K562 (cell line): ENCODE measurements around the gene MSGN1. TPM values are rescaled to one million over a fixed set of nuclear protein-coding genes. Genes with fewer than 3 reads are reported as not detected.

Experiments used
- BCLAF1 ChIP-seq, 2 experiments: fragments of 450-650 bp in 1 of 2; IDR thresholded peaks; 2 replicates each; pipeline ENCODE4 v1.6.1; 2011 to 2017; ENCODE audit warnings: low read depth in 2 of 2, antibody characterized with exemption in 1 of 2, borderline replicate concordance in 1 of 2, low read length in 1 of 2, mild to moderate bottlenecking in 1 of 2, mixed read lengths in 1 of 2; ENCODE audit not compliant: control insufficient read depth in 1 of 2
- RBM22 ChIP-seq: fragments of 200-400 bp; formaldehyde crosslinking; IDR thresholded peaks from 2 replicates; pipeline ENCODE4 v1.6.1; 2018; ENCODE audit warnings: low read length, low read depth; ENCODE audit not compliant: poor library complexity, severe bottlenecking
- SIRT6 ChIP-seq: IDR thresholded peaks from one replicate; pipeline ENCODE4 v1.6.1; 2012; ENCODE audit warnings: low read depth, mild to moderate bottlenecking, control low read depth, inconsistent platforms, low read length, moderate library complexity
- SLC30A9 ChIP-seq: fragments of 250-450 bp; sonication (Bioruptor Pico); IDR thresholded peaks from 2 replicates; pipeline ENCODE4 v1.8.0; 2022; ENCODE audit warnings: mild to moderate bottlenecking, moderate library complexity
- SMAD4 ChIP-seq: fragments of 250-450 bp; sonication (Bioruptor Pico); conservative IDR thresholded peaks from 2 replicates; pipeline ENCODE4 v1.8.0; 2021; ENCODE audit warnings: inconsistent platforms, mild to moderate bottlenecking, moderate library complexity
- ZBTB34 ChIP-seq: fragments of 250-450 bp; sonication (Bioruptor Pico); IDR thresholded peaks from 2 replicates; pipeline ENCODE4 v1.8.0; 2021; ENCODE audit warnings: mild to moderate bottlenecking, moderate library complexity
- polyA plus RNA-seq, 8 experiments: library from polyadenylated mRNA; depleted of rRNA in 4 of 8; stranded (reverse) in 5 of 8; unstranded in 3 of 8; fragments of >200 nt; fragmentation: Nextera tagmentation in 2 of 8; fragmentation: Illumina TruSeq in 1 of 8; extraction: Ambion mirVana in 2 of 8; extraction: Trizol in 1 of 8; gene quantifications; 2 replicates each; pipeline versions ENCODE4 v1.2.1 to v1.2.3, GENCODE V29; 2011 to 2014; ENCODE audit warnings: inconsistent platforms in 1 of 8, missing spikeins in 1 of 8
- total RNA-seq, 7 experiments: library from RNA; depleted of rRNA in 6 of 7; stranded (reverse); fragments of >200 nt in 6 of 7; fragmentation: Illumina TruSeq in 2 of 7; extraction: Trizol in 2 of 7; gene quantifications; 2 replicates each; pipeline versions ENCODE4 v1.2.1 to v1.2.3, GENCODE V29; 2011 to 2021; ENCODE audit warnings: low replicate concordance in 1 of 7
- TF ChIP-seq, protein P1 (sequence below): fragments of 250-450 bp; sonication (Bioruptor Pico); IDR thresholded peaks from 2 replicates; pipeline ENCODE4 v1.5.0; 2021; ENCODE audit warnings: mild to moderate bottlenecking, moderate library complexity
- TF ChIP-seq, protein P2 (sequence below): fragments of 250-450 bp; sonication (Bioruptor Pico); IDR thresholded peaks from 2 replicates; pipeline ENCODE4 v1.5.0; 2020; ENCODE audit warnings: mild to moderate bottlenecking, borderline replicate concordance

Gene MSGN1
- total and polyA plus RNA-seq, 9 of the 15 experiments (the other 6 are each of a cell fraction or from before 2014, with no cell fraction given): not detected

DNA sequence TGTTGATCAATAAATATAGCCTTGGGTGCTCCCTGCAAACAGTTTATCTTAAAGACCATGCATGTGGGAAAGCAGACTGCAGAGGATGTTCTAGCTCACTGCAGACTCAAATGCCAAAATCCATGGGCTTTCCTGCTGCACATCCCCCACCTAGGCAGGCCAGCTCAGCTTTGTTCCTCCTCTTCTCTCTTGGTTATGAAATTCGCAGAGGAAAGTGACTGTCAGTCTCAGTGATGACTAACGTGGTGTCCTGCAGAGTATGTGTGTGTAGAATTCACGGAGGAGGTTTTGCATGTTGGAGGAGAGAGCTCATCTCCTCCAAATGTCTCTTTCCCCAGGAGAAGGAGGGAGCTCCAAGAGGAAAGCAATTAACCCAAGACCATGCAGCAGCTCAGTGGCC lies 40.8 kb downstream of the MSGN1 start (continued):
- TF ChIP-seq ZBTB34 (CRISPR knock-in tag) (no peak), RBM22 (no peak), BCLAF1 (IDR thresholded peaks at IDR 0.05; ENCODE audit: borderline replicate concordance in 1 of 2, control insufficient read depth in 1 of 2, low read depth in 2 of 2, low read length in 1 of 2) (no peak), SIRT6 (no peak), SMAD4 (CRISPR knock-in tag) (no peak), SLC30A9 (CRISPR knock-in tag) (no peak)
- TF ChIP-seq, protein P1, sequence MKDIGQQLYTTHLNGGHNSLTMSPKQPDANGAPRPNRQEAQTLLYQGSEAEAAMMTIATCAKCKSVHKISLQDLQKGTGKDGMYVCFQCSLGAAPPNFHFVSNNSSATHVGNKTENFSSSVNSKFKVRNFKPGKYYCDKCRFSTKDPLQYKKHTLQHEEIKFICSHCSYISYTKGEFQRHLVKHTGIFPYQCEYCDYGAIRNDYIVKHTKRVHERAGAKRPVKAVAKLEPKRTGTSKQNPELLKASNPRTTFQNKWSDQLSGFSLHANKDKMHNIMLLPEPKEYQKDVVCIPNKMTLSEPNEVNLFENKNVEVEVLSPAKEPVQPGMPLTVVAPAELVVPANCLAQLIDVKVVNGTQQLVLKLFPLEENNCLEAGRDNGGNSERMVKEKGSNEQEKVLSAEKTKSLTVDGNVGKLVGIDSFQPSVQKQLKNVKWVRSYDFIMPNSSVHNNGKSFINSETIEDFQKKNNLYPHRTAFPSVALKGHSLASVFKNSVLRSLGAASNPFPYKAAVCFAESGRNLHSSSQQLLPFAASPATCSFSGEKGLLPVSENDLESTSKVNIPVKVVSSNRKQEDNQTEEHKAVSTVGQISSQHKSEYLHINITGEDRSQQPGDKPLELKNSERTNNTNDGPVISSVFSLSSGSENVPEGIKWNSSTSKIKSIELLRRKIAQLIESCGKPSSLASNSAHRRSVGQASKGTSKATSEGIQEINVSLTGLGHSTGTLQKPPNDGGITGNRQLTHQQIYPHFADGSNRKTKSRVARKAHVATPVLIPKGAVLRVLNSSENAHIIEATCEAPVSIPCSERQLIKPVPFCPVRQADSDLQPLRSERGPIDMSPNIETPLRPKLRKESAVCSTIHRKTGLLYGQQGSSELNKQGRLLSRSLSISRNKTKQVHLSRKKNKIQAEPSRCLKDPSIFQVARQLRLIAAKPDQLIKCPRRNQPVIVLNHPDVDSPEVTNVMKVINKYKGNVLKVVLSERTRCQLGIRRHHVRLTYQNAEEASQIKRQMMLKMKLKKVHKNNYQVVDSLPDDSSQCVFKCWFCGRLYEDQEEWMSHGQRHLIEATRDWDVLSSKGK: no peak
- TF ChIP-seq, protein P2, sequence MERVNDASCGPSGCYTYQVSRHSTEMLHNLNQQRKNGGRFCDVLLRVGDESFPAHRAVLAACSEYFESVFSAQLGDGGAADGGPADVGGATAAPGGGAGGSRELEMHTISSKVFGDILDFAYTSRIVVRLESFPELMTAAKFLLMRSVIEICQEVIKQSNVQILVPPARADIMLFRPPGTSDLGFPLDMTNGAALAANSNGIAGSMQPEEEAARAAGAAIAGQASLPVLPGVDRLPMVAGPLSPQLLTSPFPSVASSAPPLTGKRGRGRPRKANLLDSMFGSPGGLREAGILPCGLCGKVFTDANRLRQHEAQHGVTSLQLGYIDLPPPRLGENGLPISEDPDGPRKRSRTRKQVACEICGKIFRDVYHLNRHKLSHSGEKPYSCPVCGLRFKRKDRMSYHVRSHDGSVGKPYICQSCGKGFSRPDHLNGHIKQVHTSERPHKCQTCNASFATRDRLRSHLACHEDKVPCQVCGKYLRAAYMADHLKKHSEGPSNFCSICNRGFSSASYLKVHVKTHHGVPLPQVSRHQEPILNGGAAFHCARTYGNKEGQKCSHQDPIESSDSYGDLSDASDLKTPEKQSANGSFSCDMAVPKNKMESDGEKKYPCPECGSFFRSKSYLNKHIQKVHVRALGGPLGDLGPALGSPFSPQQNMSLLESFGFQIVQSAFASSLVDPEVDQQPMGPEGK (CRISPR knock-in tag): no peak
